HG03520 (cell line): ENCODE data around the gene DIAPH3.
"Not testable (repeated sequence)": the region's sequence is repeated elsewhere in the genome, so short reads cannot be mapped to it uniquely, and the experiment has no call there.

Source experiments
- ATAC-seq: cut with Tn5 transposase; IDR thresholded peaks from one replicate; pipeline ENCODE4 v1.9.1; 2021; ENCODE audit warnings: mild to moderate bottlenecking, moderate library complexity; ENCODE audit not compliant: unreplicated experiment

The DIAPH3 gene

GRCh38 chr13:60099631-60100420, 63.9 kb downstream of the DIAPH3 start:
- no peak for ATAC-seq

GRCh38 chr13:60095300-60095699, 68.4 kb downstream of the DIAPH3 start:
- no peak for ATAC-seq

GRCh38 chr13:60094385-60095088, 69.2 kb downstream of the DIAPH3 start:
- ATAC-seq, result no peak

GRCh38 chr13:60093425-60094019, 70.2 kb downstream of the DIAPH3 start:
- no peak for ATAC-seq

GRCh38 chr13:60091573-60091972, 72.2 kb downstream of the DIAPH3 start:
- no peak for ATAC-seq

- ATAC-seq, result no peak
These were observed 73.2 kb downstream of the DIAPH3 start for GRCh38 chr13:60090574-60090973.

- not testable (repeated sequence) for ATAC-seq
These were observed 79.9 kb downstream of the DIAPH3 start for GRCh38 chr13:60083780-60084179.

- no peak for ATAC-seq
These were observed 82.9 kb downstream of the DIAPH3 start for GRCh38 chr13:60080850-60081249.

GRCh38 chr13:60078226-60078625, 85.5 kb downstream of the DIAPH3 start:
- no peak for ATAC-seq

- no peak for ATAC-seq
These were observed 87.9 kb downstream of the DIAPH3 start for GRCh38 chr13:60075850-60076249.

- ATAC-seq, result no peak
These were observed 89.3 kb downstream of the DIAPH3 start for GRCh38 chr13:60074397-60074796.

- ATAC-seq, result no peak
These were observed 97.5 kb downstream of the DIAPH3 start for GRCh38 chr13:60066226-60066625.

GRCh38 chr13:60062502-60062901, 101.2 kb downstream of the DIAPH3 start:
- ATAC-seq, result no peak

GRCh38 chr13:60061737-60062136, 102.0 kb downstream of the DIAPH3 start:
- no peak for ATAC-seq

GRCh38 chr13:60051754-60052285, 111.9 kb downstream of the DIAPH3 start:
- ATAC-seq, result no peak

- ATAC-seq, result not testable (repeated sequence)
These were observed 115.4 kb downstream of the DIAPH3 start for GRCh38 chr13:60048353-60048752.

- no peak for ATAC-seq
These were observed 115.8 kb downstream of the DIAPH3 start for GRCh38 chr13:60047918-60048317.

- no peak for ATAC-seq
These were observed 119.4 kb downstream of the DIAPH3 start for GRCh38 chr13:60044321-60044720.

- ATAC-seq, result no peak
These were observed 120.5 kb downstream of the DIAPH3 start for GRCh38 chr13:60043262-60043661.

GRCh38 chr13:60040668-60041067, 123.1 kb downstream of the DIAPH3 start:
- not testable (repeated sequence) for ATAC-seq

- ATAC-seq, result no peak
These were observed 127.9 kb downstream of the DIAPH3 start for GRCh38 chr13:60035874-60036273.

- no peak for ATAC-seq
These were observed 130.9 kb downstream of the DIAPH3 start for GRCh38 chr13:60032851-60033250.
